NCI-H2196 treated with DMSO at 0.1 percent for 48 hours (cell line): ENCODE measurements around the gene AHNAK.
A peak's percentile ranks its signal among the peaks of the same experiment; 100 is the strongest.
"Not testable (repeated sequence)": the region's sequence is repeated elsewhere in the genome, so short reads cannot be mapped to it uniquely, and the experiment has no call there.

Experiments used
- DNase-seq: peaks from one replicate; lab custom pipeline; 2025; ENCODE audit not compliant: unreplicated experiment; lab: John Stamatoyannopoulos, UW

The AHNAK gene

DNA sequence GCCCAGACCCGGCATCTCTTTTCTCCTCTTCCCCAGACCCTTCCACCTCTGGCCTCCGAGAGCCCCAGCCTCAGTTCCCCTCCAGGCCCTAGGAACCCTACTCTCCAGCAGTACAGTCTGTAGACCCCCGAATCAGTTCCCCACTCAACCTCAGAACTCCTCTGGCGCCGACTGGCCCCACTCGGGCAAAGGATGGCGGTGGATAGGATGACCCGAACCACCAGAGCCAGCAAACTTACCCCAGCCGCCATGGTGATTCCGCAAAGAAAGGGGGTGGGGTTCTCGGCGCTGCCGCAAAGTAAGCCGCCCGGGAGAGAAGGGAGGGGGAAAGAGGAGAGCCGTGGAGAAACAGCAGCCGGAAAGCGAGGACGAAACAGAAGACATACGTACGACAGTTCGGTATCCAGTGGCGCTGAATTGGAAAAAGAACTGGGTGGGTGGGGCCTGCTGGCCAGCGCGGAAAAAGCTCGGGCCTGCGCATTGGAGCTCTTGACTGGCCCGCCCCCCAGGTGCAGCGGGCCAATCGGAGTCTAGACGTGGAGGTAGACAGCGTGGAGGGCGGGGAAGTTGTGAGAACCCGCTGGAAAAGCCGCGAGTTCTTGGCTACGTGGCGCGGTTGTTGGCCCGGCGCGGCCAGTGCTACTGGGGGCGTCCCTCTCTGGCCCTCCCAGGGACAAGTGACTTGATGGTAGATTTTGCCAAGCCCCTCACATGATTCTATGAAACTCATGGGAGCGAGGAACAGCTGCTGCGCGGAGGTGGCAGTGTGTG is 27.2 kb upstream of the AHNAK start, which contains the start of gene EEF1G:
Gene EEF1G (minus strand): TSS at position 300 of the 771 bp plus-strand sequence. CDS start 49 bp downstream, at position 251.
- peak; percentile 99 for DNase-seq

DNA sequence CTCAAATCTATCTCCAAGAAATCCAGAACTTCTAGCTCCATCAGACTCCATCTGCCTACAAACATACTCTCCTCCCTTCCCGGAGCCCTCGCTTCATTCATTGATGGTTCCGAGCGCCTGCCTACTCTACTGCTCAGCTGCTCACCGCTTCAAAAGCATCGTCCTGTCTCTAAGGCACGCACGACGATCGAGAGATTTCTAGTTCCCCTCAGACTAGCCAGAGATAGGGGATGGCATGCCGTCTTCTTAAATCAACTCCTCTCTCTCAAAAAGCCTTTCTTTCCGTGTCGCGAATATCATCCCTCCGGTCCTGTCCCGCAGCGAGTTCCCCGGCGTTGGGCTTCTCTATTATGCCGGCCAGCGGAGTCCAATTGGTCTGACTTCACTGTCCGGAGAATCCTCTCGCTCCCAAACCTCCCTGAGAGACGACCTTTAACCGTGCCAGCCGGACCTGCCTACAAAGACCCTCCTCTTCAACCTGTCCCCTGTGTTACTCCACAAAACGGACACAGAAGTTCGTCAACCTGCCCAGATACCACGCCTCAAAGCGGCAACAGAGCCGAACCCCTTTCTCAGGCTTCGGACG is 26.5 kb upstream of the AHNAK start:
- no peak for DNase-seq

DNA sequence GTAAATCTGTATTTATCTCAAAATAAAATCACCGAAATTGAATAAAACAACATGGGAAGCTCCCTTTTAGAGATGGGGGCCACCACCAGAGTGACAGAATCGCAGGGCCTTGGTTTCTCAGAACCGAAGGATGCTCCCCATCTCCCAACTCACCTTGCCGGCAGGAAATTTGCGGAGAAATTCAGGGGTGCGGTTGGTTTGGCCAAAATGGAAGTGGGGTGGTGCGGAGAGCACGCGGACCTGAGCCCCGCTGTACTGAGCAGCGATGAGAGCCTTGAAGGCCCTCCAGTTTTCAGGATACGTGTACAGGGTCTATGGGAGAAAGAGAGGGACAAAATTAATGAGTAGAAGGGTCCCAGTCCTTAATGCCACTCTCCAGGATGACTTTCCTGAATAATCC is 25.8 kb upstream of the AHNAK start:
- DNase-seq: no peak

DNA sequence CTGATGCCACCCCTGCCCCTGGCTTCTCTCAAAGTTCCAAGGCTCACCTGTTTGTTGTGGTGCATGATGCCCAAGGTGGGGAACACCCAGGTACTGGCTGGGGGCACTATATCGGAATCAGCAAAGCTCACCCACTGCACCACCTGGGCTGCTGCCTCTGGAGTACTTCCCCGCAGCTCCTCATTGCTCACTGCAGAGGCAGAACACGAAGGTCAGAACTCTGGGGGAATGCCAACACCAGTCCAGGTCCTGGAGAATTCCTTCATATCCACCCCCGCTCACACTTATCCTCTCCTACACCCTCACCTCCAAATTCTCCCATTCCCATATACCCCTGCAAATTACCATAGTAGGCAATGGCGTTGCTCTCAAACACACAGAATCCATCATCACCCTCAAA is 24.9 kb upstream of the AHNAK start:
- not testable (repeated sequence) for DNase-seq

DNA sequence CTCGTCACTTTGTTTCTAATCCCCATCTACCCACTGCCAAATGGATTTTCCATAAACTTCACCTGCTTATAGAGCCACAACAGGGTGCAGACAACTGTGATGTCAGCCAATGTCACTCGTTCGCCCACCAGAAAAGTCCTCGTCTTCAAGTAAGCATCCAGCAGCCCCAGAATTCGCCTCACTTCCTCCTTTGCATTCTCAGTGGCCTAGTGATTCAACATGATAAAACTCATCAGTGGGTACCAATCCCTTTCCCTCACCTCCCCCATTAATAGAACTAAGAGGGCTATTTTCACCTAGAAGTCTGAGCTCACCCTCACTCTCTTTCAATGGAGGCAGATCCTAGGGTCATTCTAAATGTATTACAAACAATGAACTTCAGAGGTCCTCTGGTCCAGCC is 24.3 kb upstream of the AHNAK start:
- DNase-seq: not testable (repeated sequence)

DNA sequence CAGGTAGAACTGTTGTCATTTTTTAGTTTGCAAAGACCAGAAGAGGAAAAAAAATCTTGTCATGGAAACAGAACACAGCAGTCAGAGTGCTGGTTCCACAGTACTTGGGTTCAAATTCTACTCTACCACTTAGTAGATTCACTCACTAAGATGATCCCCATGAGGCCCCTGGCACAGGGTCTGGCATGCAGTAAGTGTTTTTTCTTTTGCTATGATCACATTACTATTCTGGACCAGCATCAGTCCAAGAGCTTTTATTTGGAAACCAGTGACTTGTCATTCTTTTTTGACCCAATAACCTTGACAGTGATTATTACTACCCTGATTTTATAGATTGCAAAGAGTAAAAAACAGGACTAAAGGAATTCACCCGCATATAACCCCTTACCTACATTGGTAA is 23.0 kb upstream of the AHNAK start:
- no peak for DNase-seq

DNA sequence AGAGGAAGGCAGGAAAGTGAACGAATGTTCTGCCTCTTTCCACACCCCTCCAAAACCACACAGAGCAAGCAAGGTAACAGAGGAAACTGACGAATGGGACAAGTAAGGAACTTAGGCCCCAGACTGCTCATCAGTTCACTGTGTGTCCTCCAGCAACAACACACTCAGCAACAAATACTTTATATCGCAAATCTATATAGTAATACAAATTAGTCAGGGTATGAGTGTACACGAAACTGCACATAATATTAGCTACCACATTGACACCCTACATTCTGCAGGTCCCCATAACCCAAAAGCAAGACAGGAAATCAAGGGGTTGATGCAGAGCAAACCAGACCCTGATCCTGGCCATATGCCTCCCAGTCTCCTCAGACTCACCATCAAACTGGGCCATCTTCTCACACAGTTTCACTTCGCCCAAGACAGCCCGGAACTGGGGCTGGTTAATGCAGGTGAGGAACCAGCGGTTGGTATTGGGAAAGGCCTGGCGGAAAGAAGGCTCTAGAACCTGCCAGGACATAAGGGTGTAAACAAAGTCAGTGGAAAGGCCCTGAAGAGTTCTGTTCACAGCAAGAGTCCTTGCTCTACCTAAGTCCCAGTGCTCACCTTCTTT is 20.5 kb upstream of the AHNAK start:
- DNase-seq: no peak

DNA sequence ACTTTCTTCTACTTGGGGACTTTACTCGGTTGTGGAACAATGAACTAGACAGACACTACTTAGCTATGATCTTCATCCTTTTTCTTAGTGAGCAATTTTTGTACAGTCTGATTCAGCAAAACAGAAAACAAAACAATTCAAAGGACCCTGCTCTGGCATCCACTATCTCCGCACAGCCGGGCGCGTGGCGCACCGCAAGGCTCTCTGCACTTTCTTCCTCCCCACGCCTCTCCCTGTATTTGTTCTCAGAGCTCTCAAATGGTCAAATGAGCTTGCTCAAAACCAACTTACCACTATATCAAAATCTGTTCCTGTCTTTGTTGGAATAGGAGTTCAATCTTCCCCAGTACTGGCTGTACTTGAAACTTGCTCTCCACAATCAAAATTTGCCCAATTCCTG is 19.6 kb upstream of the AHNAK start:
- DNase-seq: no peak

DNA sequence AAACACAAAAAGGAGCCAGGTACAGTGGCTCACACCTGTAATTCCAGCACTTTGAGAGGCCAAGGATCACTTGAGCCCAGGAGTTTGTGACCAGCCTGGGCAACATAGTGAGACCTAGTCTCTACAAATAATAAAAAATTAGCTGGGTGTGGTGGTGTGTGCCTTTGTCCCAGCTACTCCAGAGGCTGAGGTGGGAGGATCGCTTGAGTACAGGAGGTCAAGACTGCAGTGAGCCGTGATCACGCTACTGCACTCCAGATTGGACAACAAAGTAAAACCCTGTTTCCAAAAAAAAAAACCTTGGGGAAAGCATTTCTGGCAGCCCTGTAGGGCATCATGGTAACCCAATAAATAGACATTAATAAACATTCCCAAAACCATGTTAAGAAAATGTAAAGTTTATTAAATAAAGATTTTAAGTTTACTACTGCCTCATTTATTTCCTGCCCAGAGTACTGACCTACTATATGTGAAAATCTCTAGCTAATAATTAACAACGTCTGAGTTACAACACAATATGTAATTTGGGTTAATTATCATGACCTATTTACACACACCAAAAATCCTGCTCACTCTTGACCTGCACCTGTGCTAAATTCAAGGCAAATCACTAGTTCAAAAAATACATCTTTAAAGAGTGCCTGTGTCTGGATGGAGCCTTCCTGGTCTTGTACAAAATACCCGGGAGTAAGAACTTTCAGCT is 18.6 kb upstream of the AHNAK start:
- DNase-seq: no peak

DNA sequence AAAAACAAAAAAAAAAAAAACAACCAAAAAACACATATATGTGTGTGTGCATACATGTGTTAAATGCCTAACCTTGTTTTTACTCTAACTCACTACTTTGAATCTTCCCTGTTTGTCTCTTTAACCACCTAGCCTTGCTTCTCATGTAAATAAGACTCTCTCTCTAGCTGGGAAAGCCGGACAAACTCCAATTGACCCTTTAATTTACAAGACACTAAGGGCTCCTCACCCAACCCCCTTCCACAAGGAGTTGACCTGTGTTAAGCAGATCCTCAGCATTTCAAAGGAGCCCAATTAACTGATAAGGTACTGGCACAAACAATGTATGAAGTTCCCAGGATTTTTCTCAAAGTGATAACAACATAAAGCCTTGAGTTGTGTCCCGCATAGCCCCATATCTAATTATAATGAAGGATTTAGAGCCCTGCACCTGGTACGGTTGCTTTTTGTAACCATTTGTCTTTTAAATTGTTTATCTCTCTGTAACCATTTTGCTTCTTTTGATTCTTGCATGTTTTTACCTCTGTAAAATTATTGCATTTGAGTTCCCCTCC is 15.1 kb upstream of the AHNAK start:
- DNase-seq: not testable (repeated sequence)

DNA sequence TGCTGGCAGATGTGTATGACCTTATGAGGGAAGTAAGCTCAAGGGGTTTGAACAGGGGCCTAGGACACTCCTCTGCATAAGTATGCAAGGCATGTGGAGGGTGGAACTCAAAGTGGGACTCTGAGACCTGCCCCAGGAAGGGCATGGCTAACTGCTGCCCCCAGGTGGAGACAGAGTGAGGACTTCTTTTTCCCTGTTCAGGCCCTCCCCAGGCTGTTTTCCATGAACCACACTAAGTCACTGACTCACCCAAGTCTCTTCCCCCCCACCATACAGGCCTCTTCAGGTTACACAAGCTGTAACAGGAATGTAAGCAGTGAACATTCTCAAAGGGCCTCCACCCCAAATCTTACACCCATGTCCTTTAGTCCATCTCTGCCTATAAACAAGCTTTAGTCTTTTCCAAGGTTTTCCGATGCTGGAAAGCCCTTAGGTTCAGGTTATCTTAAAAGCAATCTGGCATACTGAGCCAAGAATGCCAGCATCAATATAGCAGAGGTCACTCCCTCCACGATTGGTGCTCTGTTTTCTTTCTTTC is 14.0 kb upstream of the AHNAK start:
- peak; percentile 47 for DNase-seq

DNA sequence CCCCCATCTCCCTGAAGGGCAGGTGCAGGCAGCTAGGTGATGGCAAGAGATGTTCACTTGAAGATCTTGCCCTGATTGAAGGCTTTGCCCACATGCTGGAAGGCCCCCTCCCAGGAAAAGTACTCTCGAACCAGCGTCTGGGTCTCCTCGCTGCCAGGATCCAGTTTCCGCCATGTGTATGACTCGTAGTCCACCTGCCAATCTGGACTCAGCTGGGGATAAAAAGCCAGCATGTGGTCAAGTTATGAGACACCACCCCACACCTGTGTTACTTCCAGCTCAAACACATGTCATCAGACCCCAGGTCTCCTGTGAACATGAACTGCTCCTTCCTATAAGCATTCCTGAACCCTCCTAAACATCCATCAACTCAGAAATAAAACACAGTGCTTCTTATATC is 13.0 kb upstream of the AHNAK start:
- not testable (repeated sequence) for DNase-seq

DNA sequence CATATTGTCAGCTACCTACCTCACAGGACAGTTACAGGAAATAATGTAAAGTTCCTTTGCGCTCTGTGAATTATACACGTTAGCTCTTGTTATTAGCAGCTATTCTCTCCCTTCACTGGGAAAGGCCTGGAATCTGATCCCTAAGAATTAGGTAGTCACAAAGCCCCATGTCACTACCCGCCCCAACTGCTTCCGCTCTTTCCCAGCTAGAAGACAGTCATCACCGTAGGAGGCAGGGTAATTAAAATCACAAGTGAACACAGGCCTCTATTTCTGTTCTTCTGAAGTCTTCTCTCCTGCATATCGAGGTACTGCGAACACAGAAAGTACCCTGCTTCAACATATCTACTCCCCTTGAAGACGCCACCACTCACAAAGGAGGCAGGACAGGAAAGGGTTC is 12.6 kb upstream of the AHNAK start:
- DNase-seq: no peak

DNA sequence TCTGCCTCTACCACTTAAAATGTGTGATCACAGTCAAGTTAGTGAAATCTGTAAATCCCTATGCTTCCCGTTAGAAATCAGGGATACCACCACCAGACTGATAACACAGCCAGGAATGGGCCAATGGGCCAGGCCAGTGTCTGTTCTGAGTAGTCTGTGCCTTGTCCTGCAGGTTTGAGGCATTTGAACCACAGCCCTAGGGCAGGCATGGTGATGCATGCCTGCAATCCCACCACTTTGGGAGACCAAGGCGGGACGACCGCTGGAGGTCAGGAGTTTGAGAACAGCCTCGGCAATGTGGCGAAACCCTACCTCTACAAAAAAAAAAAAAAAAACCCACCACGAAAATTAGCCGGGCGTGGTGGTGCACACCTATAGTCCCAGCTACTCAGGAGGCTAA is 12.1 kb upstream of the AHNAK start:
- DNase-seq: no peak

DNA sequence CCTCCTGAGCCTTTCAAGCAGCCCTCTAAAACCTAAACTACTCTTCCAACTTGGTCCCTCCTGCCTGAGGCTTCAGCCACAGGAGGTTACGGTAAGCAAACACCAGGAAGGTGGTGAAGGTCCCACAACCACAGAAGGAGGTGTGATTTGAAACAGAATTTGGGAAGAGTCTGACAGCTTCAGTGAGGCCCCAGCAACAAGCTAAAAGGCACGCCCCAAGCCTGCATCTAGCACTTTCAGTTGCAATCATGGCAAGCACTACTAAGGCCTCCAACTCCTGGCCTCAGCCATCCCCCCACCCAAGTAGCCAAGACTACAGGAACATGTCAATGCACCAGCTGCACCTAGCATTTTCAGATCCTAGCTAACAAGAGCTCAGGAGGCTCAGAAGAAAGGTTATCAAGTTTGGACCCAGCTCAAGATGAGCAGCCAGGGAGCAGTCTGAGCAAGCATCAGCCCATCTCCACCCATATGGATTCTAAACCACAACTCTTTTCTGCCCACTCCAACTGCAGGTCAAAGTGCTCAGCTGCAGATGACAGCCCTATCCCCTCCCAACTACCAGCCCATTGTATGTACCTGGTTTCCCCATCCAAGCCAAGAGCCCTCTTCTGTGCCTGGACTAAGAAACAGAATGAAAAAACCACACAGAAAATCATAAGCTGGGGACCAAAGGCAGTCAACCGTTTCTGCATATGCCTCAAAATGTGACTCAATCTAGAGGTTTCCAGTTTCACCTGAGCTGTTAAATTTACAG is 10.4 kb upstream of the AHNAK start:
- no peak for DNase-seq

DNA sequence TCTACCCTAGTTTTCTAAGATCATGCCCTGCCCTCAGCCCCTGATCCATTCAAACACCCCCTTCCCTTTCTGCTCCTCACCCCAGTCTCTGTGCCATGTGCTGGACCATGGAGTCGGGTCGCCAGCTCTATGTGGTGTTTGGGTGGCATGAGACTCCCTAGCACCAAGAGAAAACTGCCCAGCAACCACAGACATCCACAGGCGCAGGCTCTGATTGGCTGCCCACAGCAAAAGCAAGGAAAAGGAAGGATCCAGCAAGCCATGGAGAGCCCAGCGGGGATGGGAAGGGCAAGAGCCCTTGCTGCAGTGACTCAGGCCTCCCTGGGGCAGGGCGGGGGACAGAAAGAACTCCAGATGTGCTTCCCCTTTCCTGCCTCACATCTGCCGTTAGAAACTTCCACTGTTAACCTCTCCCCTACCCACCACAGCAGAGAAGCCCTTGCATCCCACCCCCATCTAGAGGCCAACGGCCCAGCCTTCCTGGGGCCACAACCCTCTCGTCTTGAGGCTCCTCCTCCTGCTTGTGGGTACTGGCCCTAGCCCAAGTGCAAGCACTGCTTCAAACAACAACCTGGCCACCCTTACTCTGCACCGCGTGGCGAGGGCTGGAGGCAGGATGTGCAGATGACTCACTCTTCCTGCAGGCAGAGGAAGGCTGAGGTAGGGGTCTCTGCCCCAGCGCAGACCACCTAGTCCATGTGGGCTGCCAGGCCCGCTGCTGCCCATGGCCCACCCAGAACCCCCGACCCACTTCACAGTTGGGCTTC is 9.7 kb upstream of the AHNAK start:
- DNase-seq: peak; percentile 88

DNA sequence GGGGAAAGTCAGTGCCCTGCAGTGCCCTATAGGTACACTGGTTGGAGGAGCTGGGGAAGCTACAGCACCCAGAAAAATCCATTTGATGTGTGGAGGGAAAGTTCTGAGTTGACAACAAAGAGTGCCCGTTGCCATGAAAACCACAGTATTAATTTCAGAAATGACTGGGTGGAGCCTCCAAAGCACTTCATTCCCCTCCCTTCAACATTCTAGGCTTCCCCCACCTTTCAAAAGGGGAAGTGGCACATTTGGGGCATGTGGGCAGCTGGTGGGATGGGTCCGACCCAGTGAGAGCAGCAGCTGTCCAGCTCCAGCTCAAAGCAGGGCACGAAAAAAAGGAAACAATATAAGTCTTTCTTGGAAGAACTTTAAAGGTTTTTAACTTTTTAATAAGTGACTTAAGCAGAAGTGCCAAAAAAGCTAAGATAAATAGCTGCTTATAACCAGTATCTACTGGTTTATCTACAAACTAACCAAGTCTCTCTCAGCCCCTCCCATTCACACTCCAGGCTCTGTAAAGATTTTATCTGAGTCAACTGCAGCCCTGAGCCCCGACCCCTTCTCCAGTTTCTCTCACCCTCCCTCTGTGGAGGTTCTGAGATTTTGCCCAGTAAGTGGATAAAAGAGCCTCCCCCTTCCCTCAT is 9.0 kb upstream of the AHNAK start:
- no peak for DNase-seq

DNA sequence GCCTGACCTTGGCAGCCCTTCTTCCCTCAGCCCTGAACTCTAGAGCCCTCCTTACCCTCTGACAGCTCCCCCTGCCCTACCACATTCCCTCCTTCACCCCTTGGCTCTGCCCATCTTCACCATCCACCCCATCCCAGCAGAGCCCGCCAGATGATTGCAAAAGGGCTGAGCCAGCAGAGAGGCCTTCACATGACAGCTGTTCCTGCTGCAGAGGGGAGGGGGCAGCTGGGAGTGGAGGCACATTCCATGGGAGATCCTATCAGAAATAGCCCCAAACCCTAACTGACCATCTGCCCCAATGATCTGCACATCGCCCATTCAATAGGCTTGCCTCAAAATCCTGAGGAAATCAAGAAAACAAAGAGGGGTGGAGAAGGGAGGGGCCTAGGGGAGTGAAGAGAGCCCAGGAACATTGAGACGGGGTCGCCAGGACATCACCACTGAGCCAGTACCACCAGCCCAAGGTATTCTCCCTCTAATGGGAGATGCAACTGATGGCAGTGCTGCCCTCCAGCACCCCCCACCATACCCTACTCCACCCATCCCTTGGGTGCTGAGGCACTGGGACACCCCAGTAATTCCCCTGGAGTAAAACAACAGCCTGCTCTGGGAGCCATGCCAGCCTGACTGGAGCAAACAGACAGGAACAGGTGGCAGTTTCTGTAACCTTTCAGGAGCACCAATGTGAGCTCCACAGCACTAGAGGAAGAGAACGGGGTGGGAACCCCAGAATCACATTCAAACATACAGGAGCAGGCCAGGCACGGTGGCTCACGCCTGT is 8.0 kb upstream of the AHNAK start:
- no peak for DNase-seq
